Right lobe of liver (tissue), 4 donors: ENCODE results near the gene CACNA1S.

Experiments
- CTCF ChIP-seq, 4 donors: fragments of 200-600 bp in 3 of 4; fragments of 450-650 bp in 1 of 4; IDR thresholded peaks; one replicate each; pipeline versions ENCODE4 v1.5.1 to v1.8.0; 2016 to 2022; ENCODE audit warnings: antibody characterized with exemption in 4 of 4, mild to moderate bottlenecking in 2 of 4
- POLR2A ChIP-seq: fragments of 450-650 bp; IDR thresholded peaks from one replicate; pipeline ENCODE4 v1.6.1; 2017; ENCODE audit warnings: antibody characterized with exemption, mild to moderate bottlenecking
- donor health status: DM: no; HTN: no; CAD: no.
- donor health status: DM: no; HTN: no; CAD: no.
- donor health status: DM: no; HTN: yes; CAD: no.

- TF ChIP-seq CTCF (IDR thresholded peaks at IDR 0.05) (peak; percentile 44 to 59 (median 52)), POLR2A (no peak)
Measured at GRCh38 chr1:201149400-201149799, 37.2 kb upstream of the CACNA1S start.
